B cell (primary cell): ENCODE measurements around the gene PDZD8.

Experiments
- CTCF ChIP-seq: fragments of 200-600 bp; IDR thresholded peaks from one replicate; pipeline ENCODE4 v1.8.0; 2022; ENCODE audit warnings: antibody characterized with exemption, mild to moderate bottlenecking
- EZH2 ChIP-seq: IDR thresholded peaks from 2 replicates; pipeline ENCODE4 v1.6.1; 2012; ENCODE audit warnings: borderline replicate concordance, low read depth, mild to moderate bottlenecking, moderate library complexity, low read length; ENCODE audit not compliant: insufficient read depth, poor library complexity, severe bottlenecking

- TF ChIP-seq EZH2 (no peak), CTCF (no peak)
These were observed 27.0 kb downstream of the PDZD8 start for GRCh38 chr10:117348236-117348635.
